GM19463 (cell line): ENCODE data around the gene COL20A1.

Source experiments
- ATAC-seq: cut with Tn5 transposase; IDR thresholded peaks from one replicate; pipeline ENCODE4 v1.9.1; 2021; ENCODE audit warnings: mild to moderate bottlenecking, moderate library complexity; ENCODE audit not compliant: unreplicated experiment

COL20A1 gene

DNA sequence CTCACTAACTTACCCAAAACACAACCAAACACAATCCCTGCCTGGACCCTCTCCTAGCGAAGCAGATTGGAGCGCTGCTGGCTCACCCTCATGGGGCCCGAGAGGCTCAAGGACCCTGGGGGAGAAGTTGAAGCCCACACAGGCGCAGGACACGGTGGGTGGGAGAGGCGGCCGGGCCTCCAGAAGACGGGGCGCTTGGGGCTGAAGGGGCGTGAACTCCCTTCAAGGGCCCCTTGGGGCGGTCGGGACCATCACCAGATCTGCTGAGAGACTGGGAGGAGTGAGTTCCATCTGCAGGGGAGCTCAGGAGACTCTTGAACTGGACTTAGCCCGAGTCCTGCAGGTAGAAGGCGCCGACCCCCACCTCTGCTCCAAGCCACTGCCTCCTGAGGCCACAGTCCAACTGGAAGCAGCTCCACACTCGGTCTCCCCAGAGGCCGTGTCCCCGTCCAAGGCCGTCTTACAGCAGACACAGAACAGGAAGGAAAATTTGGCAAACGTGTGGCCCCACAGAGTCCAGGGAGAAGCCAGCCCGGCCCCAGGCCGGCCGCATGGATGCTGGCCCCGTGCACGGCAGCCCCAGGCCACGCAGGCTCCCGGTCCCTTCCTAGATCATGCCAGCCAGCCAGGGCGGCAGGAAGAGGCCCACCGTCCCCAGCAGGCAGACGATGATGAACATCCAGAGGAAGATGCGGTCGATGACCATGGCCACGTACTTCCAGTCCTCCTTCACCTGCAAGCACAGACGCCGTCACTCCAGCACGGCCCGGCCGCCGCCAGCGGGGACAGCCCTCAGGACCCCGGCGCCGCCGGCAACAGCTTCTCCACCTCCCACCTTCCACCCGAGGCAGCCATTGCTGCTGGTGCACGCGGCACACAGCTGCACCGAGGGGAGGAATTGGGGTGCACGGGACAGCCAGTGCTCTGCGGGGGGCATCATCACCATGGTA lies 53.4 kb downstream of the COL20A1 start:
- ATAC-seq, result no peak

DNA sequence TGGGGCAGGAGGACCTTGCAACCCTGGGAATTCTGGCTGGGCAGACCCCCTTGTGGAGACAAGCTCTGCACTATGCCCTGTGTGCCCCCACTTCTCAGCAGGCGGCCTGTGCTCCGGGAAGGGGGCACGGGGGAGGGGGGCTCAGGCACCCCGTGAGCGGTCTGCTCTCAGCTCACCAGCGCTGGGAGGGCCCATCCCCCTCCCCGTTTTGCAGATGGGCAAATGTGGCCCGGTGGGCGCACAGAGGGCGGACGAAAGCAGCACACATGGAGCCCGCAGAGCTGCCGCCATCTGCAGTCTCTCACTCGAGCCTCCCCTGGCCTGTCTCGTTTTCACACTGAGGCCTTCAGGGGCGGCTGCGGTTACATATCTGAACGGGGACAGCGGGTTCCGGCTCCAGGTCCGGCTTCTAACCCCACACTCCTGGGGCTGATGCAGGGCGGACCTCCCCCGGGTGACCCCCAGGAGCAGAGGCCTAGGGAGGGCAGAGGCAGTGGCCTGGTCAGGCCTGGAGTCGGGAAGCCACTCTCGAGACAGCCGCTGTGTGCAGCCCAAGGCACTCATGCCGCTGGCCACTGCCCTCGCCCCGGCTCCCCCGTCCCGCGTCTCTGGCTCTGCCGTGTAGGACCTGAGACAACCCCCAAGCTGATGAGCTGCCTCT lies 54.2 kb downstream of the COL20A1 start:
- ATAC-seq, result no peak

DNA sequence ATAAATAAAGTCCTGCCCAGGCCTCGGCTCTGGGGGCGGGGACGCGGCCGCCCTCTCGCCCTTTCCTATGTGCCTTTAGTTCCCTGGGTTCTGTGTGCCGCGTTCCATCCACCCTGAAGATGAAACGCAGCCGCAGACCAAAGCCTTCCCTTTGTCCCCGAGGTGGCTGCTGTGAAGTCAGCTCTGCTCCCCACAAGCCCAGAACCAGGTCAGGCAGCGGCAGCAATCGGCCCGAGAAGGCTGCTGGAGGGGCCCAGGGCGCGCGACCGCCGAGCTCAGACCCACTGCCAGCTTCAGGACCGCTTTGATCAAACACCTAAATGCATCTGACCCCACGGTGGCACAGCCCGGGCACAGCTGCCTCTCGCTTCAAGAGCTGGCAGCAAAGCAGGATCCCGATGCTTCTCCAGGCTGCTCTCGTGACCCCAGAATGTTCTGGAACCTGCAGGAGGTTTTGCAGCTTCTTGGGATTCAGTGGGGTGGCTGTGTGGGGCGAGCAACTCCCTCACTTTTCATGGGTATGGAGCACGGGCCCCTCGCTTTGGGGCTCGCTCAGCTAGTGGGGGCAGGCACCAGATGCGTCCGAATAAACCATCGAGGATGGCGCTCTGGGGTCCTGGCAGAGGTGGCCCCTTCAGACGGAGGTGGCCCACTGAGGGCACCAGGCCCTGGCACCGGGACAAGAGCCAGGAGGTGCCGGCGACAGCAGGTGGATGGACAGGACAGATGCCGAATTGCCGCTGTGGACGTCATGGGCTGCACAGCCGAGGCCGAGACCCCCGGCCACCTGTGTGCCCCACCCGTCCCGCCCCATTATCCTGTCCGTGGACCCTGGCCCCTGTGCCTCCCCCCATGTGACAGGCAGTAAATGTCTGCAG lies 55.2 kb downstream of the COL20A1 start:
- ATAC-seq, result no peak

DNA sequence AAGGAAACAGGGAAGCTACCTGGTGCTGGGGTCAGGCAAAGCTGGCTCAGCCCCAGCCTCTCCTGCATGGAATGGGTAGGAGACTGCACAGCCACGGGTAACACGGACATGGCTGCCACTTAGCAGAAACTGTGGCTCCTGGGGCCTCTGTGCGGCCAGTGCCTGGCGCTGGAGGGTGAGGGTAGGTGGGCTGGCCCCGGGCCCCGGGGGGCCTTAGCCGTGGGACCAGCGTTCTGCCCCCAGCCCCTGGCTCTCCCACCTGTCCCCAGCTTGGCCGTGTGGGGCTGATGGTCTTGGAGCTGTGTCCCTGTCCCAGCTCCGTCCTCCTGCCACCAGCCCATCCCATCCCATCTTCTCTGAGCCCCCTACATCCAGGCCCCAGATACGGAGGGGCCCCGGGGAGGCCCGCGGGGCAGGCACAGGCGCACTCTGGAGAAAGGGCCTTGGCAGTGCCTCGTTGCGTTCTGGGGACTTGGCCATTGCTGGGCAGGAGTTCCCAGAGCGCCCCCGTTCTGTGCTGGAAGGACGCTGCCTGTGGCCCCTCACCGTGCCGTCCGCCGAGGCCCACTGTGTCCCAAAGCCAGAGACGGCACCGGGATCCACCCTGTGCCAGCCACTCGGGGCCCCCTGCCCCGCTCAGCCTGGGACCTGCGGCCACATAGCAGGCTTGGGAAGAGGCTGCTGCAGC lies 56.0 kb downstream of the COL20A1 start:
- ATAC-seq, result no peak

DNA sequence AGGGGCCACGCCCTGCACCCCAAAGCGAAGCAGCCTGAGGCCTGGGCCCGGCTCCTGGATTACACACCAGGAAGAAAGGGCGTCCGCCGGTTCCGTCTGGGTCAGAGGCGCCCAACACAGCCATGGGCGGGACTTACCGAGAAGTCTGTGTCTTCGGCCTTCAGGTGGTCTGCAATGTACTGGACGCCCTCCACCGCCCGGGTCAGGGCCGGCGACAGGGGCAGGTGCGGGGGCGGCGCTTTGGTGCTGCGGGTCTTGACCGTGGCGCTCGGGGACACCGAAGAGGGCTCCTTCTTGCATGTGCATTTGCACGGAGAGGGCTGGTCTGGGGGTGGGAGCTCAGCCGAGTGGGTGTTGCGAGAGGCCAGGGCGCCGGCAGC lies 56.5 kb downstream of the COL20A1 start:
- no peak for ATAC-seq

DNA sequence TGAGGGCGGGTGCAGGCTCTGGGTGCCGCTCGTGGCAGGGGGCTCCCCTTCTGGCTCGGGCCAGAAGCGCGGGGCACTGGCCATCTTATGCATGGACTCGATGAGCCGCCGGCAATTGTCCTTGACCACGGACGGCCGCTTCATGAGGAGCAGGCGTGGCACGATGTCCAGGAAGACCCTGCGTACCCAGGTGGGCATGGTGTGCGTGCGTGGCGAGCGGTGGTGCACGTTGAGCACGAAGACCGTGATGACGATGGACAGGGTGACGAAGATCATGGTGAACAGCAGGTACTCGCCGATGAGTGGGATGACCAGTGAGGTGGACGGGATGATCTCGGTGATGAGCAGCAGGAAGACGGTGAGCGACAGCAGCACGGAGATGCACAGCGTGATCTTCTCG lies 57.2 kb downstream of the COL20A1 start:
- no peak for ATAC-seq

DNA sequence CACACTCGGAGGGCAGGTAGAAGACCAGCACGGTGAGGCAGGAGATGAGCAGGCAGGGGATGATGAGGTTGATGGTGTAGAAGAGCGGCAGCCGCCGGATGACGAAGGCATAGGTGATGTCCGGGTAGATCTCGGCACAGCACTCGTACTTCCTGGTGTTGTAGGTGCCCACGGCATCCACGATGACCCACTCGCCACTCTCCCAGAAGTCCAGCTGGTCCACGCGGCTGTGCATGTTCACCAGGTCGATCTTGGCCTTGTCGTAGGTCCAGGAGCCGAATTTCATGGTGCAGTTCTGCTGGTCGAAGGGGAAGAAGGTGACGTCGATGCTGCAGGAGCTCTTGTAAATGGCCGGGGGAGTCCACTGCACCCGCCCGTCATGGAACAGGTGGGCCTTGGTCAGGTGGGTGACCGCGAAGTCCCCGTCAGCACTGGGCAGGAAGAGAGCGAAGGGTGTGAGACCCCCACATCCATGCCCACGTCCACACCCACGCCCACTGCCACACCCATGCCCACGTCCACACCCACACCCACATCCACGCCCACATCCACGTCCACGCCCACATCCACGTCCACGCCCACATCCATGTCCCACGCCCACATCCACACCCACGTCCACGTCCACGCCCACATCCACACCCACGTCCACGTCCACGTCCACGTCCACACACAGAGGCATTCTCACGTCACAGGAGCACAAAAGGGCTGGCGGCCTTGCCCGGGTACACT lies 57.8 kb downstream of the COL20A1 start:
- ATAC-seq, result no peak

DNA sequence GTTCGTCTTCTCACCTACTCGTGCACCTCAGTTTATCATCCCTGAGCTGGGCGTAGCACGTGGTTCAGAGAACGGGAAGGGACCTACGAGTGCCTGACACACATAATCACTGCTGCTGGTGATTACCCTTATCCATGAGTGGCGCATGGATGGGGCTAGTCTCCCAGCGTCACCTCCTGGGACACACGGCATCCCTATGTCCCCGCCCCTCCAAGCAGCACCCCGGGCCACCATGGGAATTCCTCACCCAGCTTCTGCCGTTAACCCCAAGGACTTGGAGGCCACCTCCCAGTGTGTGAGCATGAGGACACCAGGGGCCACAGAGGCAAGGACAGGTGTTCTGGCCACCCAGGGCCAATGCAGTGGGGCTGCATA lies 58.3 kb downstream of the COL20A1 start:
- no peak for ATAC-seq

DNA sequence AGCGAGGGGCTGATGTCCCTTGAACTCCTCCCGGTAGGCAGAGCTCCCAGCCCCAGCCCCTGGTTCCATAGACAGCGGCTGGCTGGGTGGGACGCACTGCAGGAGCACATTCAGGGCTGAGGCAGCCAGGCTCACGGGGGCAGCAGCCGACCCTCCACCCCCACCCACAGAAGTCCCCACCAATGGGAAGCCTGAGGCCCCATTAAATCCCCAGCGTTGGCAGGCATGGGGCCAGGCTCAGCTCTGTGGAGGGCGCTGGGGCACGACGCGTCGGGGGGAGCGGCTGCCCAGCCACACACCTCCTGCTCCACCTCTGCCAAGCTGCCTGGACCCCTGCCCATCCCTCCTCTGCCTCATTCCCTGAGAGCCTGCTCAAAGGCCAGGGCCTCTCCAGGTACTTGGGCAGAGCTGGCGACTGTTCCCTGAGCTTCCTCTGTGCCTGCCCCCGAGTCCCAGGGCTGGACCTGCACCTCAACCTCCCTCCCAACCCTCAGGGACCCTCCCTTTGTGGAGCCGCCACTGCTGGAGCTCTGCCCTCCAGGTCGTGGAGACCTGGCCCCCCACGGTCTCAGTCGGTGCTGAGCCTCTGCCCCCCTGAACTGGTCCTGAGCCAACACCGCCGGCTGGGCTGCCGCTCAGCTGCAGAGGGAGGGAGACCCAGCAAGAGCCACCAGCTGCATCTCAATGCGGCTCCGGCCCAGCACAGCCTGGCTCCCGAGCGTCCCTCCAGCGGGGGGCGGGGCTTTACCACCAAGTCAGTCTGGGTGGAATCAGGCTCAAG lies 59.0 kb downstream of the COL20A1 start:
- no peak for ATAC-seq

DNA sequence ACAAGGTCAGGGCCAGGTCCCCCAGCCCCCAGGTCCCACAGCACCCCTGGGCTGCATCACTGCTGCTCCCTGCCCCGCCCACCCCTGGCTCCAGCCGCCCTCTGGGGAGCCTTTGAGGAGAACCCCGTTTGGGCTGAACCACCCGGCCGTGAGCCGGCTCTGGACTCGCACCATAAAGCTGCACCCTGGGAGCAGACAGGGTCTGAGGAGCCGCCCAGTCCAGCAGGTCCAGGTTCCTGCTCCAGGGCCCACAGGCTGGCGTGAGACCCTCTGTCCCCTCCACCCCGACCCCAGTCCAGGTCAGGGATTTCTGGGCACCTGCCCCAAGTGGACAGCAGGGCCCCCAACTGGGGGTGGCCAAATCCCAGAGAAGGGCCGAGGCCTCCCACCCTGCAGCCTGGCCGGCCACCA lies 59.8 kb downstream of the COL20A1 start:
- no peak for ATAC-seq

DNA sequence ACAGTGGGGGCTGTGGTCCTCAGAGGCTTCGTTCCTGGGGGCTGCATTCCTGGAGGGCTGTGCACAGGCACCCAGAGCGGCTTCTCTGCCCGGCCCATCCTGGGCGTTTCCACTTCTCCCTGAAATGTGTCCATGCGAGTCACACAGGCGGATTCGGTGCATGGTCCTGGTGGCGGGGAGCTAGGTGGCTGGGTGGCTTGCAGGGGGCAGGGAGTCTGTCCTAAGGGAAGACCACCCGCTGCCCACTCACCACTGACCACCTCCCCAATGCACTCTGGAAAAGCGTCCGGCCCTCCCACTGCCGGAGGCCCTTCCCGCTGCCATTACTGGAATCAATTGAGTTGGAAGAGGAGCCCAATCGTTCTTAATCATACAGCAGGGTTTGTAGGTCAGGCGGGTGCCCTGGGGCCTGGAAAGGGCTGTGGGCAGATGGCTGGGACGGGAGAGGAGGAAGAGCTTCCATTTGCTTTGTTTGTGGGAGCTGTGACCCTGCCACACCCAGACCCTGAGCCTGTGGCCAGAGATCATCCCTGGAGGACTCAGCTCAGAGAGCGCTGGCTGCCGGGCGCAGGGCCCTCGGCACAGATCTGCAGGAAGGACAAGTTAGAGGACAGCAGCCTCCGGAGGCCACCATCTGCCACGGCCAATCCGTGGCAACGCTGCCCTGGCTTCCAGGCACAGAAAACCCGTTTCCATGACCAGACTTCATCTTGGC lies 61.8 kb downstream of the COL20A1 start:
- ATAC-seq, result no peak

DNA sequence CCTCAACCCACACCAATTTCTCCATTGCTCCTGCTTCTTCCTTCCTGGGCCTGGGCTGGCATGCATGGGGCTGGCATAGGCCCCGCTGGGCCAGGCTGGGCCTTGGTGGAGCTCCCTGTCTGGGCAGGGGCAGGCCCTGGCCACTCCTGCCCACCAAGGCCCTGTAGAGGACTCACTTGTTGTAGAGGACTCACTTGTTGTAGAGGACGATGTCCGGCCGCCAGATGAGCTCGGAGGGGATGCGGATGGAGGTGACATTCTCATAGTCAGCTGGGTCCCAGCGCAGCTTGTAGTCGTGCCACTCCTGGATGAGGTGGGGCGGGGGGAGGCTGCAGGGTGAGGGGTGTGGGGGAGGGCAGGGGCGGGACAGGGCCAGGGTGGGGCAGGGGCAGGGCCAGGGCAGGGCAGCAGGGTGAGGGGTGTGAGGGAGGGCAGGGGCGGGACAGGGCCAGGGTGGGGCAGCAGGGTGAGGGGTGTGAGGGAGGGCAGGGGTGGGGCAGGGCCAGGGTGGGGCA lies 62.9 kb downstream of the COL20A1 start:
- ATAC-seq, result no peak

DNA sequence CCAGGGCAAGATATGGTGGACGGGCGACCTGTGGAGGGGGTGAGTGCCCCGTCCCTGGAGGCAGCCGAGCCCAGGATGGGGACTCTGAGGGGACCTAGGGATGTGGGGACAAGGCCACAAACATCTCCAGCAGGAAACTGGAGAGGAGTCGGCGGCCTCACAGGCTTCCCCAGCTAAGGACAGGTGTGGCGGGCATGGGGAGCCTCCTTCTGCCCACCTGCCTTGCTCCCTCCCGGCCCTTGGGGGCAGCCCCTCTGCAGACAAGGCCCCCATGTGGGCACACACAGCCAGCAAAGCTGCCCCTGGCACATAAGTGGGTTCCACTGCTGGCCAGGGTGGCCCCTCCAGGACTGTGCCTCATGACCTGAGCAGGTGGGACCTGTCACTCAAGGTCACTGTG lies 63.5 kb downstream of the COL20A1 start:
- no peak for ATAC-seq

DNA sequence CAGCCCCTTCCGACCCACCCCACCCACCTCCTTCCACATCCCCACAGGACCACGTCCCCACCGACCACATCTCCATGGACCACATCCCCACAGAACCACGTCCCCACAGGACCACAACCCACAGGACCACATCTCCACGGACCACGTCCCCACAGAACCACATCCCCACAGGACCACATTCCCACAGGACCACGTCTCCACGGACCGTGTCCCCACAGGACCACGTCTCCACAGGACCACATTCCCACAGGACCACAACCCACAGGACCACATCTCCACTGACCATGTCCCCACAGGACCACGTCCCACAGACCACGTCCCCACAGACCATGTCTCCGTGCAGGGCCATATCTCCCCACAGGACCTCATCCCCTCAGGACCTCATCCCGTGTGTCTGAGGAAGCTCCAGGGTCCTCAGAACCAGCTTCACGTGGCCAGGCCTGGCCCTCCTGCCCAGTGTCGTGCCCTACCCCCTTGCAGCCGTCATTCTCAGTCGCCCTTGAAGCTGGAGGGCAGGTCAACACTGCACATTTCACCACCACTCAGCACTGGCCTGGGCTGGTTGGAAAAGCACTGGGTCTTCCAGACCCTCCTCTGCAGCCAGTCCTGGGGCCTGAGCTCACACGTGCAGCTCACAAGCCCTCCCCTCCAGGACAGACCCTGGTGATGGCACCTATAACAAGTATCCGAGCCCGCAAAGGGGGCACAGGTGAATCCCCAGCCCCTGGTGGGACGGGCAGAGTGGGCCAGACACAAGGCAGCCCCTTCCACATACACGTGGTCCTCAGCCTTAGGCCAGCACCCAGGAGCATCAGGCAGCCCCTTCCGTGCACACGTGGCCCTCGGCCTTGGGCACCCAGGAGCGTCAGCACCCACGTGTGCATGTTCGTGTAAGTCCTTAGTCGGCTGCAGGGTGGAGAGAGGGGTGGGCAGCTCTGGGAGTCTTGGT lies 64.2 kb downstream of the COL20A1 start:
- no peak for ATAC-seq

DNA sequence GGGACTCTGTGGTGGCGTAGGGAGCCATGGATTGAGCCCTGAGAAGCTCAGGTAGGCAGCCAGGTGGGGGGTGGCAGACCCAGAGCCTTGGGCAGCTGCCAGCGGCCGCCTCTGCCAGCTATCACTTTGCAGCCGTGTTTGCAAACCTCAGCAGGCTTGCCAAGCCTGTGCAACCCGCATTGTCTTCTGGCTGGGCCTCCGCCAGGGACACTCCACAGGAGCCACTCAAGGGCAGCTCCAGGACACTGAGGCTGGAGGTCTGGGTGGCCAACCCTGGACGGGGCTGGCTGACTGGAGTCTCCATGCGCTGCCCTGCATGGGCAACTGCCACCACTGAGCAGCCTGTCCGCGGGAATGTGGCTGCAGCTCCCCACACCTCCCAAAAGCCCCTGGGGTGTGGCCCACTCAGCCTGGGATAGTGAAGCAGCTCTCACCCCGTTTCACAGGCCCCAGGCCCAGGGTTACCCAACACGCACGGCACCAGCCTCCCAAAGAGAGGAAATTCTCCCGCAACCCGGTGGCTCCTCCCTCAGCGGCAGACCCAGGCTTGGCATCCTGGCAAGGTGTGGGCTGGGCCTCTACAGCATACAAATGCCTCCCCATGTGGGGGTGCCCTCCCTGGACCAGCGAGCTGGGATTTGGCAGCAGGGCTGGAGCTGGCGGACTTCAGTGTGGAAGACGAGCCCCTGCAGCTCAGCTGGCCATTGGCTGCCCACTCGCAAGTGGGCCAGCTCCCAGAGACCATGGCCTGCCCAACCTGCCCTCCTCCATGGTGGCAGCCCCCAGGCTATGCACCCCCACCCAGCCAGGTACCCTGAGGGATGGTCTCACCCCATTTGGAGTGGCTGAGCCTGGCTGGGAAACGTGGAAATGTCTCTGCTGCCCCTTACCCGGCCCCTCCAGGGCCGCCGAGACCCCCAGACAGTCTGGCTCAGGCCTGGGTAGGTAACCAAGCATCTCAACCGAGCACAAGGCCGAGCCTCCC lies 65.2 kb downstream of the COL20A1 start:
- no peak for ATAC-seq
